NCI-H774 (cell line): Measurements from ENCODE around the gene NTRK2.
A peak's percentile ranks its signal among the peaks of the same experiment; 100 is the strongest.

Experiments used
- DNase-seq: peaks from one replicate; lab custom pipeline; 2025; lab: John Stamatoyannopoulos, UW

Gene NTRK2

DNA sequence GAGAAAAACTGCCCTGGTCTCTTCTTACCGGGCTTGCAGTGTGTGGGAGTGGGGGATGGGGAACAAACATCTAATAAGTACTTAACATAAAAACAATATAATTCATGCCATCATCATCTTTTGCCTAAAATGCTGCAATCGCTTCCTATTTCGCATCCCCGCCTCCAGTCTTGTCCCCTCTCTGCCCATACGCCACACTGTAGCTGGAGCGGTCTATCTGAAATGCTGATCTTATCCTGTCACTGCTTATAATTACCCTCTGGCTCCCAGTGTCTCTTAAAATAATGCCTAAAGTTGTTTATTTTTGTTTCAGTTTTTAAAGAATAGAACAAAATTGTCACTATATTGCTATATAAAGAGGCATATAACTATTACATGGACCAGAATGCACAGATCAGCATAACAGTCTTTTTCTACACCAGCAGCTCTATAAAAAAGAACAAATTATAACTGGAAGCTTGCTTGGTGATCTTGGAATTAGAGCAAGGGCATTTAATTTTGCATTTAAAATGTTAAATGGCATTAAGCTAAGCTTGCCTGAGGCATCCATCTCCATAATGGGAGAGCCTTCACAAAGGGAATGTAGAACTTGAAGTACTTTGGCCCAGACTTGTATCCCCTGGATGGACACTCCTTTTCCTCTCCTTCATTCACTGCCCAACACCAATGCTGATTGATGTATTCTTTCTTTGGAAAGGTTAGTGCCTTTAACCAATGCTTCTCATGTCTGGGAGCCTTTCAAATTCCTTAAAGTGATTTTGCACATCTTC, 12.2 kb downstream of the NTRK2 start:
- DNase-seq: no peak

DNA sequence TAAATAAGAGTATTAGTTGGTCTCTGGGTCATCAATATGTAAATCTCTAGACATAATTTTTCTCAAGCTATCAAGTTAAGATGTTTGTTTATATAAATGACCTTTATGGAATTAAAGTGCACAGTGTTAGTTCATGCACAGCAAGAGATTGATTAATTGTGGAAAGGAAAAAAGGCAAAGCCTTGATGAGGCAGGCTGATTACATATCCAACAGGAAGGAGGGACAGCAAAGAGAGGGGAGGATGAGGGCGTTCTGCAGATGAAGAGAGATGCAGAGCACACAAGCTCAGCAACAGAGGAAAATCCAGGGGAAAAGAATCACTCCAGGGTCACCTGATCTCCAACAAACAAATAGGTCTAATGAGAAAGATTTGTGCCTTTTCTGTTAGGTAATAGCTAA, 16.5 kb downstream of the NTRK2 start:
- no peak for DNase-seq

DNA sequence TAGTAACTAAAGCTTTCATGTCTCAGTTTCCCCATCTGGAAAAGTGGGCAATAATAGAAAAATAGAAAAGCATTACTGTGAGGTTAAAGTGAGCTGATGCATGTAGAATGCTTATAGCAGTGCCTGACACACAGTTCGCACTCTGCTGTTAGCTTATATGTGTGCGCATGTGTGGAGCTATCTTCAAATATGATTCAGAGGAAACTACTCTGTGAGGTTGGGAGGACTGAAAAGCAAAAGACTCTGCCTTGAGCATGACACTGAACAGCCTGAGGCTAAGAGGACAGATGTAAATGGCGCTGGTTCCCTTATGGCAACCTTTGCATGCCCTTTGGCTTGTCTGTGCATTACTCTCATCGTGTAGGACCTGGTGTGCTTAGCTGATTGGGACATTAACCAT, 19.4 kb downstream of the NTRK2 start:
- no peak for DNase-seq

DNA sequence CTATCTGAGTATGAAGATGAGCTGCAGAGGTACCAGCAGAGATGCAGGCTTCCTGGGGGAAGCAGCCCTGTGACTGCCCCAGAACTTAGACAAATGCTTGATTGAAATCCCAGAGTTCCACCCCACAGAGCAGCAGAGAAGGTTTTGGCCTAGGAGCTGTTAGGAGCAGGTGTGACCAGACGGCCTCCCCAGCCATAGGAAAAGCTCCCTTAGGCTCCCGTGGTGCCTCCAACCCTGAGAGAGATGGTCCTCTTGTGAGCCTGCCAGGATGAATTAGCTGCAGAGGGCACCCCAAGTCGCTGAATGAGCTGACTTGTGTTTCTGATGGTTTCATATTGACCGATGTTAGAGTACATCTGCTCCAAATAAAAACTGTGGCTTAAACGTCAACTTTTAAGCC, 22.1 kb downstream of the NTRK2 start:
- DNase-seq: no peak

DNA sequence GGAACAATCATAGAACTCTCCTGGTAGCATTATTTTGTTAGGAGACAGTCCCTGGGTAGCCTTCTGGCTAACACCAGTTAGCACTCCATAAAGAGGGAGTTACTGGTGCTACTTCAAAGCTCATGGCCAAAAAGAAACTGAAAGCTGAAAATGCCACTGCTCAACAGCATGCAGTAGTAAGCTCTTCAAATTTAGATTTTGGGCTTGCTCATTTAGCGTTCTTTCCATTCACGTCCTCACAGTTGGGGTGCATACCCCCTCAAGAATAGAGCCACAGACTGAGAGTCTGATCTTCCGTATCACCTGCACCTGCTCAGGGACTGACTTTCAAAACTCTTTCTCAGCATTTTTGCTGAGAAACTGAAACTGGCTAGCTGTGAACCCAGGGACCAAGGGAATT, 24.7 kb downstream of the NTRK2 start:
- DNase-seq: no peak

DNA sequence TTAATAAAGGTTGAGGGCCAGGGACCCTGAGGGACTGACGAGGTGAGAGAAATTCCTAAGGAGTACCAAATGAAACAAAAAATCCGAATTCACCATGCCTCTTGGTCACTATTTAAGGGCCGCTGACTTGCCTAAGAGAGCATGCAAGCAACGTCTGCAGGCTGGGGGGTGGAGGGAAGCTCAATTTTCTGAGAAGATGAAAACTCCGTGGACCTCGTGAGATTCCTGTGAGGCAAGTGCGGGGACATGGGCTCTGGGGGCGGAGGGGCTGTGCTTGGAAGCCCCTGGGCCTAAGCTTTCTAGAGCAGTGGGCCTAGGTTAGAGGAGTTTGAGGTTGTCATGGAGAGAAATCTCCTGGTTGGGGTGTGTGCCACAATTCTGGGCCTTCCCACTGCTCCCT, 27.5 kb downstream of the NTRK2 start:
- no peak for DNase-seq

DNA sequence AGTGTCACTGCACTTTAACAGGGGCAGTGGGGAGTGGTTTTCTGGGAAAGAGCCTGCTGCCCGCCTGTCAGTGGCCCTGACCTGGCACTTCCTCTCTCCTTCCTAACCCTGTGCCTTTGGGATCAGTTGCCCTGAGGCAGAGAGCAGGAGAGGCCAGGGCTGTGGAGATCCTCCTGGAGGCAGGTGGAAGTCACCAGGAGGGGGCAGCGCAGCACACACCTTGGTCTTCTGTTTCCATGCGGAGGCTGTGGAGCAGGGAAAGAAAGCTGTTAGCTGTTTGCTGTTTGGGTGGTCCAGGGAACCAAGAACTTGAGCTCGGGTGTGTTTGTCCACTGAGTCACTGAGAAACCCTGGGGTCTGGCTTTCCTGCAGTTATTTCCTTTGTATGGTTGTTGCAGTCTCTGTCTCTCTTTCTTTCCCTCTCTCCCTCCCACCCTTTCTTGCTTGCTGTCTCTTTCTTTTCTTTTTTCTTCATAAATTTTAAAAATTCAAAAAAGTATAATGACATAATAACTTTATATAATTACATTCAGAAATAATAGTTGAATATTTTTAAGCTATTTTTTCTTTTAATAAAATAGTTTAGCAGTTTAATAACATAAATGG, 28.1 kb downstream of the NTRK2 start:
- DNase-seq: peak; percentile 45

DNA sequence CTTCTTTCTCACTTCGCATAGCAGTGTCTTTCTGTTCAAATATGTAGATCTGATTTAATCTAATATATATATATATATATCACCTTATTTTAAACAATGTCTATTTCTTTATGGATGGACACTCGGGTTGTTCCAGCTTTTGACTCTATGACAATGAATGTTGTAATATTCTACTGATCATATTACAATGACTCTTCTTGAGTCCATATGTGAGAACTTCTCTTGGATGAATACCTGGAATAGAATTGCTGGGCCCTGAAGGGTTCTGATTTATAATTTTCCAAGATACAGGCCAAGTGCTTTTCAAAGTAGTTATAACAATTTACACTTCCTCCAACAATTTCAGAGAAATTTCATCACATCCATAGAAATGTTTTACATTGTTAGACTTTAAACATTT, 28.8 kb downstream of the NTRK2 start:
- no peak for DNase-seq

DNA sequence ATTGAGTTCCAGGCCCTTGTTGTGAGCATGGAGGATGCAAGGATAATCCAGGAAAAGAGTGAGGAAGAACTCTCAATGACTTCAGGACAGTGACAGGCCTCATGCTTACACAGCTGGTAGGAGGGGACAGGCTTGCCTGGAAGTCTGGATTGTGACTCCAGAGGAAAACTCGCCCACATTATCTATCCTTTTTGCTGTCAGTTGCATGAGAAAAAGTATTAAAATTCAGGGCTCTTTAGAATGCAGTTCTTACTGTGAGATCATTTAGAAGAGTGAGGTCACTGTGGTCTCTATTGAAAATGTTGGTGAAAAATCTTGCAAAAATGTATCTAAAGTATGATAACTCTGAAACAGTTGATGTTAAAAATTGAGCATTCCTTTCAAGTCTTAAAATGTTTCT, 30.5 kb downstream of the NTRK2 start:
- no peak for DNase-seq

DNA sequence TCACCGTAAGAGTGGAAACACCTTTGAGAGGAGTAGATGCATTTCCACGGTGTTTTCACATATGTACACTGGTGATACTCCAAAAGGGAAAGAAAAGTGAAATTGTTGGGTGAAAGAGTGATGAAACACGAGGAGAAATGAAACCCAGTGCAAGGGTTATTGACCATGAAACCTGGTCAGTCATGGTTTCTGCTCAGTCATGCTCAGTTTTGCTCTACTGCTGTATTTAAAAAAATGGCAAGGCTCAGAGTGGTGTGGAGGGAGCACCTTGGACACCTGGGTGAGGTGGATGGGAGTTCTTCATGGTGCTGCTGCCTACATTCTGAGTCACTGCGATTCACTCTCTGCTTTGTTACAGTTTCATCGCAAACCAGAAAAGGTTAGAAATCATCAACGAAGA, 32.3 kb downstream of the NTRK2 start:
- no peak for DNase-seq

DNA sequence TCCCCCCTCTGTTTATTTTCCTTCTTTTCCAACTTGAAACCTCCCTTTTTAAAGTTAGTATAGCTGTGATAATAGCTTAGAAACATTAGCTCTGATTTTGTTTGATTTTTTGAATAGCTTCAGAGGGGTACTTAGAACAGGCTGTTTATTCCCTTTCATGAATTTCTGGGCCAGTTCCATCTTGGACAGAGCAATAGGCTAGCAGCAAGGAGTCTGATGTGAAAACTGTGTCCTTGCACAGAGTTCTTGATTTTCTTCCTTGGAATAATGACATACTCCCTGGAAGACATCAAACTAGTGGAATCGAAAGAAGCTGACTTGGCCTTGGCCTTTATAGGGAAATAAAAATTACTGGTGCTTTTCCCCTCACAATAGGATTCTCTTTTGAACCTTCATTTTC, 32.9 kb downstream of the NTRK2 start:
- no peak for DNase-seq

DNA sequence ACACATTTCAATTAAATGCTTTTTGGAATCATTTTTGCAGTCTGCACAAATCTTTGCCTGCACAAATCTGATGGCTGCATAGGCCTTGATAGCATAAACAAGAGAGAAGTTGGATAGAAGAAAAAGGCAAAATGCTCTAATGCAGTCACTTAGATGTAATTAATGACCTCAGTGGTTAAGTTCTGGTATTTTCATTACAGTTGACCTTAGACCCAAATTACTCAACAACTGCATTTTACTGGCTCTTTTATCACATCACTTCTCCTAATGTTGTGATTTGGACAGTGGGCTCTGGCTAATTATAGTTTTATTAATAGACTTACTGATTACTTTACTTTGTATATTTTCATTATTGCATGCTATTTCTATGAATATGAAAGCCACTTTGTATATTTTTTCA, 34.3 kb downstream of the NTRK2 start:
- no peak for DNase-seq

DNA sequence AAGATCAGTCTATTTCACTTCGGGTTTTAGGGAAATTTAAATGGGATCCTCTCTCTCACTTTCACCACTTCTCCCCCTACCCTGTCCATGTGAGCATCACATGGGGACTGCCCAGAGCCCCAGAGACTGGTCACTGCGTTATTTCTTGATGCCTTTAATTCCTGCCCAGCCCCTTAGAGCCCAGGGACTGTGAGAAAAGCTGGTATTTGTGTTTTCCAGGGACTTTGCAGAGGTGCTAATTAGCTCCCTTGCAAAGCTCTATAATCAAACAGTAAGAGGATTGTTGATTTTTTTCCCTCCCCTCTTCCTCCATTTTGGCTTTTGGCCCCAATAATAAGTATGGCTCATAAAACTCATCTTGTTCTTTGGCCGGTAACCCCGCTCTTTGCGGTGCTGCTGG, 35.6 kb downstream of the NTRK2 start:
- DNase-seq: no peak

DNA sequence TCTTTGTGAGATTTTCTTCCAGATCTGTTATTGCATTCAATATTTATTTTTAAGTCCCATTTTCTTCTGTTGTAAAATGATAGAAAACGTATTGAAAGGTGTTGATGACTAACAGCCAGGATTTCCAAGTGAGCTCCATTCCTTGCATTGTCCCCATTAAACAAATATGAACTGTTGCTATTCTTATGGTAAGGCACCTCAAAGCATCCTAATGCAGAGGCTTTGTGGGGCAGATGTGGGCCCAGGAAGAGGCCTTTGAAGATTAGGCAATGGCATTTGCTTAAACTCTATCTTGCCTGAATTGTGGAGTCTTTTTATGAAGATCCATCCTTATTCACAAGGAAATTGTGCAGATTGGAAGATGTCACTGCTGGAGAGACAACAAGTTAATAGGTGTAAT, 38.9 kb downstream of the NTRK2 start:
- DNase-seq: no peak

DNA sequence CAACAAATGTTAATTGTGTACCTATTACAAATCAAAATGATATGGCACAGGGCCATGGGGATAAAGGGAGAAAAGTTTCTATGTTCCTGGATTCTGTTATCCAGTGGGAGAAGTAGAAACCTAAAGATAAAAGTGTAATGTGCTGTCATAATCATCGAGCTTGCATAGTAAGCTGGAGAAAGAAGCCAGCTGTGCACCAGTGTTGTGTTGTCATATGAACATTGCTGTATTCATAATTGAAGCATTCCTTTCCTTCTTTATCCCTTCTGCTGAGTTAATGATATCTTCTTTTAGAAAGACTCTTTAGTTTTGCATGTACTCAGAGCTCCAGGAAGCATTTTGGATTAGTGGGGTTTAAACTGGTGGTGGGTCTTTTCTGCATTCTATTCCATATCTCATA, 39.5 kb downstream of the NTRK2 start:
- DNase-seq: no peak

DNA sequence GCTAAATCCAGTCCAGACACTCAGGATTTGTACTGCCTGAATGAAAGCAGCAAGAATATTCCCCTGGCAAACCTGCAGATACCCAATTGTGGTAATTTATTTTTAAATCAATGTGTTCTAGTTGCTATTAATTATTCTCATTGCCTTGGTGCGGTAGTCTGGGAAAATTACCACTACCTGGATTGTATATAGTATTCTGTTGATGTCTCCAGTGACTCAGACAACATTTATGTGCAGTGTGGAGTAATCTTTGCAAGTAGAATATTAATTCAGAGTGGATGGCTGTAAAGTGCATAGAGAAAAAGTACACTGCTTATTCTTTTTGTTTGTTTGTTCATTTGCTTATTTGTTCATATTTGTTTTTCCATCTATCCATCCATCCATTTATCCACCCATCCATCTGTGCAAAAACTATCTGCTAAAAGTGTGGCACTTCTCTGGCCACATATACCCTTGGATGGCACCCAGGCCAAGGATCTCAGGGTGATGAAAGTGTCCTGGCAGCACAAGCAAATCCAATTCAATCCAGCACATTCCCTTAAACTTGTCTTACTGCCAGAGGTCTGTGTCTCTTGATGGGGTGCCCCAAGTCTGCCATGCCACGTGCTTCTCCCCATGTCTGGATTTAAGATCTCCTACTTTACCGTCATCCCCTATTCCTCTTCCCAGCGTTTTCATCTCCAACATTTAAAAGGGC, 41.3 kb downstream of the NTRK2 start:
- no peak for DNase-seq

DNA sequence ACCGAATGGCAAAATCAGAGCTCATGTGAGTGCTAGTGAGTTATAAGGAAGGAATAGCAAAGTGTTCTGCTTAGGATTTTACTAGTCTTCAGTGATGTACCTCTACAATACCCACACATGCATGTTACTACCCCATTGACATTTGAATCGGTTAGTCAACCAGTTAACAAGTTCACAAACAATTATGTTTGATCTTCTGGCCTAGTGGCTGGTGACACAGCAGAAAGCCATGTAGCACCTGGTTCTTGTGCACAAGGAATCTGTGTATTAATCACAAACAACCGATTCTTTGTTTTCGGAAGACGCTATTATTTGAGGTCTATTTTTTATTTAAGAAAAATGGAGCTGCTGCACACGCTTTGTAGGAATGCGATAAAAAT, 41.9 kb downstream of the NTRK2 start:
- DNase-seq: peak; percentile 32

DNA sequence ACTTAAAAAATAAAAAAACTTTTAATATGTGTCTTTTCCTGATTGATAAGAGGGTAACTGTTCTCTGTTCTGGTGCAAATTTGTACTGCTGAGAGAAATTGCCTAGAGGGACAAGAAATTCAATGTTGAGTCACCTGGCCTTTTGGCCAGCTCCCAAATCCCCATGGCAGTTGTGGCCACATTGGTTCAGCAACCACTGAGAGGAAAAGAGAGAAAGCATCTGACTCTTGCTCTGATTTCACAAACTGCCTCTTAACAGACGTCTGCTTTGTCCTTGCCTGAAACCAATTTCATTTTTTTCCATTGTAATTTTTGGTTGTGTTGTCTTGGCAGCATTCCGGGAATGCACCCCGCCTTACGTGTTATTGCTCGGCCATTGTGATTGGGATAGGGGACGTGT, 42.4 kb downstream of the NTRK2 start:
- peak; percentile 66 for DNase-seq

DNA sequence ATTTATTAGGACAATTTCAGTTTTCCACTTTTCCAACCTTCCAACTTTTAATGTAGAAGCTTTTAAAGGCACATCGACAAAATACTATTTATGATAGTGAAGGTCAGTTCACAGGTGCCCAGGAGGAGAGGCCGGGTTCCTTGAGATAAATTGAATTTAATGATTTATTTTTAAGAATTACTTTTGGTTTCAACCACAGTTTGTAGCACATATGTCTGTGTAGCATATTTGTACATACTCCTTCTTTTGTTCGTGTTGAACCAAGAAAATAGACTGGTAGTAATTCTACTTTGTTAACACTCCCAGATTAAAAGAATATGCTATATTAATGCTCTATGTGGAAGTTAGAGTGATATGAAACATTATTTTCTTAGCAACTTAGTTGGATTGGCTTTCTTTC, 46.7 kb downstream of the NTRK2 start:
- DNase-seq: no peak

DNA sequence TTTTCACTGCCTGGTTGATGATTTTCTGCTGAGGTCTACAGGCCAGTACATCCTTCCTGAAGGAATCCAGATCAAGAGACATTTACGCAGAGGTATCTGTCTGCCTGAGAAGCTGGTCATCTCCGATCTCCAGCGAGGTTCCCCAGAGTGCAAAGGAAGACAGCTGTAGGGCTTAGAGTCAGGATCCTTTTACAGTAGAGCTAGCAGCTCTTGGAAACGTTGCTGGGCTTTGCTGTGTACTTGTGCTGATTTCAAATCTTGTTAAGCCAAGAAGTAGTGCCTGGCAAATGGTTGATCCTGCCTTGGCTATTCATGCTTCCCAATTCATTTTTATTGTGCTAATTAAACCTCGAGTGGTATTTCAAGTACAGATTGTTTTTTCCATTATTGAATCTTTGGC, 48.9 kb downstream of the NTRK2 start:
- no peak for DNase-seq

DNA sequence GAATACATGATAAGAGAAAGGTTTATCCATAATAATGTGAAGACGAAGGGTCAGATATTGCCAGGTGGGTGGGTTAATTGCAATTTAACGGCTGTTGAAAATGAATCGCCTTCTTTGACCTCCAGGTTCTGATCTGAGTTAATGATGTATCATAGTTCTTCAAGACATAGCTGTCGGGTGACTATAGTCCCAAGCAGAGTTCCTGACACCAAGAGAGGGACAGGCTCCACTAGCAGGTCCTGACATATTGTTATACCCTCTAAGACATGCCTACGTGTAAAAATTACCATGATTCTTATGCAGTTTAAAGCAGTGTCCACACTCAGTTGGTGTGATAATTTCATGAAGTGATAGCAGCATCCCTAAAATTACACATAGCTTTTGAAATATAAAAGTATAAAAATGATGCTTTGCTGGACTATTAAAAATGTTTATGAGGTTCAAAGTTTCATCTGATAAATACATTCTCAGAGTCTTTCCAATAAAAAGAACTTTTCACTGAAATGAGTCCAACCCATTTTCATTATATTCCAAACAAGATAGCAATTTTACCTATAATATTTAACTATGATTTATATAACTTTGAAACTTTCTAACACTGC, 53.0 kb downstream of the NTRK2 start:
- DNase-seq: no peak

DNA sequence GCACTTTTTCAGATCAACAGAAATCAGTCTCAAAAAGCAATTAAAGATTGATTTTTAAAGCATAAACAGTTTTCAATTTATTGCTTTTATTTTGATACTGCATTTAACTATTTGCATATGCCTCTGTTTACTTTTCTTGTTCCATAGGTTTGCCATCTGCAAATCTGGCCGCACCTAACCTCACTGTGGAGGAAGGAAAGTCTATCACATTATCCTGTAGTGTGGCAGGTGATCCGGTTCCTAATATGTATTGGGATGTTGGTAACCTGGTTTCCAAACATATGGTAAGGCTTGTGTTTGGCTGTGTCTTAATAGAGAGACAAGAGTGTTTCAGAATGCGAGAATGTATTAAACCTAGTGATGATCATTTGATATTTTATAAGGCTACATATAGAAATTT, 53.9 kb downstream of the NTRK2 start:
- DNase-seq: no peak

DNA sequence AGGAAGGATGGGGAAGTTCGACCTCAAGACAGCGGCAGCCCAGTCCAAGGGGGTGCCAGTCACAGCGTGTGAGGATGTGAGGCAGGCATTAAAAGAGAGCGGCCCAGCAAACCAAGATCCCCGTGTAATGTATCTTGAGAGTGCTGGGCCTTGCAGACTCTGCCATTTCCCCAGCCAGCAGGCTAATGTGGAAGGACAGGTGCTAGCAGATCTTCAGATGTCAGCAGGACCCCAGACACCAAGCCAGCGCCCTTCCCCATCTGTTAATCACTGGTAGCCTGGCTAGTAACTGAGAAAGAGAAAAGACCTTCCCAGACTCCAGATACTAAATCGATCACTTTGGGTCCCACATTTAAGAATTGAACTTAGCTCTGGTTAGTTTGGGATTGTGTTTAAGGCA, 62.2 kb downstream of the NTRK2 start:
- DNase-seq: no peak
